Islet of Langerhans (tissue), 1 donor: ENCODE results near the gene TMEM244.
"Not testable (repeated sequence)": the region's sequence is repeated elsewhere in the genome, so short reads cannot be mapped to it uniquely, and the experiment has no call there.

Source experiments
- FAIRE-seq: peaks from one replicate; lab custom pipeline; 2011; peaks lifted over from hg19 to GRCh38; lab: Jason Lieb, UNC

TMEM244 gene

GRCh38 chr6:129866688-129867087 lies 5.6 kb upstream of the TMEM244 start:
- FAIRE-seq = no peak

GRCh38 chr6:129866256-129866655 lies 5.1 kb upstream of the TMEM244 start:
- FAIRE-seq = no peak

GRCh38 chr6:129865013-129865412 lies 3.9 kb upstream of the TMEM244 start:
- no peak for FAIRE-seq

GRCh38 chr6:129863664-129864063 lies 2.5 kb upstream of the TMEM244 start:
- FAIRE-seq = no peak

- FAIRE-seq = no peak
Measured at GRCh38 chr6:129859524-129859923, 1.6 kb downstream of the TMEM244 start.

GRCh38 chr6:129857838-129858237 lies 3.3 kb downstream of the TMEM244 start:
- no peak for FAIRE-seq

- no peak for FAIRE-seq
Measured at GRCh38 chr6:129853996-129854711, 7.0 kb downstream of the TMEM244 start.

GRCh38 chr6:129852257-129852858 lies 8.8 kb downstream of the TMEM244 start:
- no peak for FAIRE-seq

GRCh38 chr6:129849456-129849855 lies 11.7 kb downstream of the TMEM244 start:
- FAIRE-seq = no peak

- no peak for FAIRE-seq
Measured at GRCh38 chr6:129846761-129847160, 14.4 kb downstream of the TMEM244 start.

- no peak for FAIRE-seq
Measured at GRCh38 chr6:129845696-129846095, 15.4 kb downstream of the TMEM244 start.

GRCh38 chr6:129844118-129844891 lies 16.8 kb downstream of the TMEM244 start:
- FAIRE-seq = no peak

- no peak for FAIRE-seq
Measured at GRCh38 chr6:129843573-129843972, 17.5 kb downstream of the TMEM244 start.

- FAIRE-seq = no peak
Measured at GRCh38 chr6:129842881-129843409, 18.2 kb downstream of the TMEM244 start.

GRCh38 chr6:129842137-129842536 lies 19.0 kb downstream of the TMEM244 start:
- no peak for FAIRE-seq

GRCh38 chr6:129839562-129839961 lies 21.6 kb downstream of the TMEM244 start:
- FAIRE-seq = not testable (repeated sequence)

GRCh38 chr6:129835691-129836090 lies 25.4 kb downstream of the TMEM244 start:
- no peak for FAIRE-seq

GRCh38 chr6:129832299-129832698 lies 28.8 kb downstream of the TMEM244 start:
- FAIRE-seq = no peak

GRCh38 chr6:129828229-129828628 lies 32.9 kb downstream of the TMEM244 start:
- no peak for FAIRE-seq

GRCh38 chr6:129818251-129818650 lies 42.9 kb downstream of the TMEM244 start:
- FAIRE-seq = no peak

- FAIRE-seq = no peak
Measured at GRCh38 chr6:129817821-129818220, 43.3 kb downstream of the TMEM244 start.

- FAIRE-seq = no peak
Measured at GRCh38 chr6:129817332-129817731, 43.8 kb downstream of the TMEM244 start.

- FAIRE-seq = no peak
Measured at GRCh38 chr6:129812145-129812777, 48.9 kb downstream of the TMEM244 start.
